ENCODE results near the gene LAMC1.
"Not testable (repeated sequence)": the region's sequence is repeated elsewhere in the genome, so short reads cannot be mapped to it uniquely, and the experiment has no call there.

Gene LAMC1

GRCh38 chr1:183150032-183150431, 126.8 kb downstream of the LAMC1 start:
- DNase-seq (ENCODE audit: low read depth in 2 of 2) = not testable (repeated sequence)

GRCh38 chr1:183150445-183150844, 127.2 kb downstream of the LAMC1 start:
- DNase-seq (ENCODE audit: low read depth in 2 of 2) = no peak

GRCh38 chr1:183152180-183152579, 129.0 kb downstream of the LAMC1 start:
- DNase-seq (ENCODE audit: low read depth in 2 of 2) = no peak

GRCh38 chr1:183155939-183156338, 132.7 kb downstream of the LAMC1 start:
- no peak for DNase-seq (ENCODE audit: low read depth in 2 of 2)

- no peak for DNase-seq (ENCODE audit: low read depth in 2 of 2)
Measured at GRCh38 chr1:183159960-183160359, 136.7 kb downstream of the LAMC1 start.

- DNase-seq (ENCODE audit: low read depth in 2 of 2) = no peak
Measured at GRCh38 chr1:183161391-183161790, 138.2 kb downstream of the LAMC1 start.

GRCh38 chr1:183163316-183163715, 140.1 kb downstream of the LAMC1 start:
- peak; percentile 43 to 56 for DNase-seq (ENCODE audit: low read depth in 2 of 2)

- peak in 1 of 2 experiments; percentile 10 for DNase-seq (ENCODE audit: low read depth in 2 of 2)
Measured at GRCh38 chr1:183164340-183164739, 141.1 kb downstream of the LAMC1 start.

- DNase-seq (ENCODE audit: low read depth in 2 of 2) = no peak
Measured at GRCh38 chr1:183164963-183165362, 141.7 kb downstream of the LAMC1 start.

GRCh38 chr1:183165456-183165855, 142.2 kb downstream of the LAMC1 start:
- DNase-seq (ENCODE audit: low read depth in 2 of 2) = no peak

GRCh38 chr1:183166454-183166853, 143.2 kb downstream of the LAMC1 start:
- no peak for DNase-seq (ENCODE audit: low read depth in 2 of 2)

GRCh38 chr1:183167676-183168075, 144.5 kb downstream of the LAMC1 start:
- no peak for DNase-seq (ENCODE audit: low read depth in 2 of 2)

GRCh38 chr1:183168308-183168707, 145.1 kb downstream of the LAMC1 start:
- DNase-seq (ENCODE audit: low read depth in 2 of 2) = no peak

- no peak for DNase-seq (ENCODE audit: low read depth in 2 of 2)
Measured at GRCh38 chr1:183173828-183174227, 150.6 kb downstream of the LAMC1 start.

GRCh38 chr1:183175631-183176030, 152.4 kb downstream of the LAMC1 start:
- no peak for DNase-seq (ENCODE audit: low read depth in 2 of 2)

- DNase-seq (ENCODE audit: low read depth in 2 of 2) = no peak
Measured at GRCh38 chr1:183178545-183178944, 155.3 kb downstream of the LAMC1 start.

- DNase-seq (ENCODE audit: low read depth in 2 of 2) = no peak
Measured at GRCh38 chr1:183179033-183179432, 155.8 kb downstream of the LAMC1 start.

GRCh38 chr1:183180218-183180617, 157.0 kb downstream of the LAMC1 start:
- peak; percentile 87 to 89 for DNase-seq (ENCODE audit: low read depth in 2 of 2)

- DNase-seq (ENCODE audit: low read depth in 2 of 2) = peak; percentile 58 to 62
Measured at GRCh38 chr1:183180634-183181056, 157.4 kb downstream of the LAMC1 start.

GRCh38 chr1:183185941-183186490, 162.8 kb downstream of the LAMC1 start, which contains the start of gene LAMC2:
Gene LAMC2 (plus strand): TSS chr1:183186264. CDS start chr1:183186353, 89 bp downstream.
- no peak for DNase-seq (ENCODE audit: low read depth in 2 of 2)

GRCh38 chr1:183186841-183187240, 163.6 kb downstream of the LAMC1 start:
- DNase-seq (ENCODE audit: low read depth in 2 of 2) = no peak

- DNase-seq (ENCODE audit: low read depth in 2 of 2) = no peak
Measured at GRCh38 chr1:183188240-183188639, 165.0 kb downstream of the LAMC1 start.

GRCh38 chr1:183191833-183192232, 168.6 kb downstream of the LAMC1 start:
- DNase-seq (ENCODE audit: low read depth in 2 of 2) = peak; percentile 78 to 79

GRCh38 chr1:183193963-183194525, 170.8 kb downstream of the LAMC1 start:
- DNase-seq (ENCODE audit: low read depth in 2 of 2) = no peak

All from fibroblast of skin of left biceps (primary cell).